HCT116 (cell line): ENCODE results near the gene FRA10AC1. TPM values are rescaled to one million over a fixed set of nuclear protein-coding genes. Genes with fewer than 3 reads are reported as not detected.
A peak's percentile ranks its signal among the peaks of the same experiment; 100 is the strongest.
"Not testable (repeated sequence)": the region's sequence is repeated elsewhere in the genome, so short reads cannot be mapped to it uniquely, and the experiment has no call there.

Source experiments
- ATAC-seq: fragments of 200-7000 bp; cut with Tn5 transposase; 2 replicates; pipeline ENCODE4 v1.9.1; 2020; ENCODE audit warnings: mild to moderate bottlenecking, moderate library complexity
- BruUV-seq: library from RNA; stranded (reverse); fragments of 400-500 nt; replicated peaks from 2 replicates; lab custom pipeline; 2021; lab: Mats Ljungman, UMichigan
- CTCF ChIA-PET: fragments of 300-600 bp; sonication (Branson Sonifier 250); formaldehyde crosslinking; loops from one replicate; lab custom pipeline; 2021; ENCODE audit warnings: antibody characterized with exemption; lab: Charles Lee
- POLR2A ChIA-PET: fragments of 300-600, 350-600 bp; sonication (Branson Sonifier 250); formaldehyde crosslinking; loops from one replicate; lab custom pipeline; 2021; ENCODE audit warnings: antibody characterized with exemption; lab: Charles Lee
- RAD21 ChIA-PET, 2 experiments: fragments of 300-600 bp; sonication (Branson Sonifier 250); formaldehyde crosslinking; loops; one replicate each; lab custom pipeline; 2023; ENCODE audit warnings: low total read pairs in 2 of 2; ENCODE audit not compliant: uncharacterized antibody in 2 of 2, unreplicated experiment in 2 of 2, low non-redundant PET in 1 of 2; lab: Charles Lee
- DNase-seq: peaks from one replicate; pipeline ENCODE4 v3.0.0-alpha.2; 2010; ENCODE audit warnings: low read depth, low spot score
- H2AFZ ChIP-seq: fragments of 200-600 bp; shearing (Covaris generic), sonication (generic); 2 replicates; pipeline ENCODE4 v1.6.1; 2017; ENCODE audit warnings: low read depth, mixed run types, mixed read lengths, antibody characterized with exemption, low read length; ENCODE audit not compliant: poor library complexity, severe bottlenecking
- H3K27ac ChIP-seq: 2 replicates; pipeline ENCODE4 v1.5.1; 2012; ENCODE audit warnings: low read depth, low read length
- H3K27me3 ChIP-seq: fragments of 200-600 bp; sonication (generic); 2 replicates; pipeline ENCODE4 v1.6.1; 2016; ENCODE audit warnings: mixed run types, low read length, mixed read lengths; ENCODE audit not compliant: insufficient read depth
- H3K36me3 ChIP-seq, 2 experiments: fragments of 200-500 bp in 1 of 2; fragments of 200-600 bp in 1 of 2; sonication (Bioruptor generic) in 1 of 2; sonication (generic) in 1 of 2; 2 replicates each; pipeline versions ENCODE4 v1.5.1 to v1.6.1; 2014 to 2016; ENCODE audit warnings: low read length in 2 of 2, inconsistent platforms in 1 of 2, mixed read lengths in 1 of 2, mixed run types in 1 of 2; ENCODE audit not compliant: insufficient read depth in 2 of 2, control insufficient read depth in 1 of 2
- H3K4me1 ChIP-seq, 2 experiments: fragments of 200-600 bp in 1 of 2; sonication (generic) in 1 of 2; 2 replicates each; pipeline versions ENCODE4 v1.5.1 to v1.6.1; 2012 to 2017; ENCODE audit warnings: low read length in 2 of 2, inconsistent platforms in 1 of 2, mild to moderate bottlenecking in 1 of 2, mixed read lengths in 1 of 2, mixed run types in 1 of 2, moderate library complexity in 1 of 2; ENCODE audit not compliant: insufficient read depth in 2 of 2, control insufficient read depth in 1 of 2
- H3K4me2 ChIP-seq: fragments of 200-600 bp; sonication (generic); 2 replicates; pipeline ENCODE4 v1.6.1; 2017; ENCODE audit warnings: mixed run types, low read length, mixed read lengths
- H3K4me3 ChIP-seq, 2 experiments: fragments of 200-600 bp in 1 of 2; sonication (generic) in 1 of 2; replicated peaks in 1 of 2; 2 replicates each; pipeline ENCODE4 v1.5.1; 2011 to 2016; ENCODE audit warnings: low read length in 2 of 2, control low read depth in 1 of 2, low read depth in 1 of 2, mild to moderate bottlenecking in 1 of 2, mixed read lengths in 1 of 2, mixed run types in 1 of 2
- H3K79me2 ChIP-seq: fragments of 200-600 bp; sonication (generic); 2 replicates; pipeline ENCODE4 v1.6.1; 2017; ENCODE audit warnings: mild to moderate bottlenecking, mixed run types, low read length, moderate library complexity, mixed read lengths; ENCODE audit not compliant: insufficient read depth
- H3K9ac ChIP-seq: fragments of 200-600 bp; sonication (generic); 2 replicates; pipeline ENCODE4 v1.6.1; 2016; ENCODE audit warnings: low read length, mixed read lengths
- H3K9me2 ChIP-seq: fragments of 200-600 bp; sonication (generic), shearing (Covaris generic); 2 replicates; pipeline ENCODE4 v1.6.1; 2017; ENCODE audit warnings: mixed run types, mild to moderate bottlenecking, moderate library complexity; ENCODE audit not compliant: insufficient read depth
- H3K9me3 ChIP-seq, 2 experiments: fragments of 200-500 bp in 1 of 2; fragments of 200-600 bp in 1 of 2; sonication (Bioruptor generic) in 1 of 2; sonication (generic) in 1 of 2; 2 replicates each; pipeline ENCODE4 v1.6.1; 2014 to 2017; ENCODE audit warnings: low read length in 2 of 2, mixed read lengths in 2 of 2, inconsistent platforms in 1 of 2, low read depth in 1 of 2, mild to moderate bottlenecking in 1 of 2, mixed run types in 1 of 2, moderate library complexity in 1 of 2; ENCODE audit not compliant: control insufficient read depth in 1 of 2, insufficient read depth in 1 of 2
- H4K20me1 ChIP-seq: fragments of 200-600 bp; sonication (generic), shearing (Covaris generic); 2 replicates; pipeline ENCODE4 v1.6.1; 2017; ENCODE audit warnings: mixed run types, mild to moderate bottlenecking, moderate library complexity; ENCODE audit not compliant: insufficient read depth
- CTCF ChIP-seq, 3 experiments: fragments of 200-600 bp in 1 of 3; sonication (generic) in 1 of 3; IDR thresholded peaks in 2 of 3; conservative IDR thresholded peaks in 1 of 3; 2 replicates each; pipeline ENCODE4 v1.5.1; 2012 to 2017; ENCODE audit warnings: low read depth in 2 of 3, low read length in 2 of 3, antibody characterized with exemption in 1 of 3, borderline replicate concordance in 1 of 3, control low read depth in 1 of 3, mild to moderate bottlenecking in 1 of 3, mixed read lengths in 1 of 3, mixed run types in 1 of 3, moderate library complexity in 1 of 3; ENCODE audit not compliant: insufficient read depth in 1 of 3
- REST ChIP-seq: IDR thresholded peaks from 2 replicates; pipeline ENCODE4 v1.6.1; 2012; ENCODE audit warnings: low read depth
- intact Hi-C: fragments of 100-400 bp; cut with micrococcal nuclease; formaldehyde crosslinking; loops from 2 replicates; pipeline ENCODE4 v1.10.0; 2022
- total RNA-seq: library from RNA; stranded (reverse); gene quantifications from one replicate; pipeline ENCODE4 v1.2.1, GENCODE V29; 2021; ENCODE audit not compliant: unreplicated experiment

Gene FRA10AC1
- total RNA-seq, 1 experiment from 2014 or later, result 21.9 TPM

GRCh38 chr10:93697207-93697606 lies 5.2 kb downstream of the FRA10AC1 start:
- no TSS peak for BruUV-seq
- H3K27me3 ChIP-seq, result no peaks in the 10 kb centered on the region
- no peak overlapping the region for H3K9ac ChIP-seq
- peaks cover 0 to 8% of the 10 kb centered on the region in 2 experiments; a peak in 1 of 4 replicates for H3K4me1 ChIP-seq
- peaks cover 27 to 43% of the 10 kb centered on the region in 2 experiments for H3K36me3 ChIP-seq
- H2AFZ ChIP-seq, result no peak overlapping the region
- no peak overlapping the region for H3K4me2 ChIP-seq
- H3K27ac ChIP-seq, result no peak overlapping the region
- H3K79me2 ChIP-seq, result peaks cover 22% of the 10 kb centered on the region
- ChIA-PET CTCF (no interaction called here), RAD21 (no interaction called here), POLR2A (no interaction called here)
- no peaks in the 10 kb centered on the region for H3K9me3 ChIP-seq
- intact Hi-C loops, result no loop called here
- H4K20me1 ChIP-seq, result no peaks in the 10 kb centered on the region
- no peak overlapping the region for H3K4me3 ChIP-seq
- DNase-seq, result no peak
- no peak for ATAC-seq
- TF ChIP-seq CTCF (IDR thresholded peaks at IDR 0.05 in 2 of 3, conservative IDR thresholded peaks at IDR 0.05 in 1 of 3; ENCODE audit: borderline replicate concordance in 1 of 3, insufficient read depth in 1 of 3, low read depth in 2 of 3, low read length in 2 of 3) (peak in 1 of 3 experiments; percentile 37; a peak in 1 of 6 replicates), REST (no peak)
- H3K9me2 ChIP-seq, result no peaks in the 10 kb centered on the region

GRCh38 chr10:93696582-93696981 lies 5.8 kb downstream of the FRA10AC1 start:
- ATAC-seq, H3K27me3 ChIP-seq: not testable (repeated sequence)
- H3K79me2 ChIP-seq, result peaks cover 17% of the 10 kb centered on the region

More at GRCh38 chr10:93696582-93696981, 5.8 kb downstream of the FRA10AC1 start:
- intact Hi-C loops, DNase-seq, H3K9me3 ChIP-seq, H3K9ac ChIP-seq, RAD21 ChIA-PET, H4K20me1 ChIP-seq, H3K4me3 ChIP-seq, H3K4me2 ChIP-seq, CTCF ChIA-PET, H3K27ac ChIP-seq, BruUV-seq, H2AFZ ChIP-seq, POLR2A ChIA-PET, H3K9me2 ChIP-seq, H3K4me1 ChIP-seq: not testable (repeated sequence)
- peaks cover 34 to 49% of the 10 kb centered on the region in 2 experiments for H3K36me3 ChIP-seq
